ENCODE results near the gene PTPN14.

- no peak for TF ChIP-seq CTCF (IDR thresholded peaks at IDR 0.05)
- no peak for TF ChIP-seq POLR2A (IDR thresholded peaks at IDR 0.05)
- TF ChIP-seq EP300 (IDR thresholded peaks at IDR 0.05; ENCODE audit: low read depth): no peak
- TF ChIP-seq POLR2AphosphoS5 (IDR thresholded peaks at IDR 0.05): peak in 1 of 3 donors; percentile 8
These were observed 105.4 kb downstream of the PTPN14 start for GRCh38 chr1:214445831-214446614.

Measured in transverse colon (tissue), 4 donors.